ENCODE measurements around the gene H2AZ2.

The H2AZ2 gene

DNA sequence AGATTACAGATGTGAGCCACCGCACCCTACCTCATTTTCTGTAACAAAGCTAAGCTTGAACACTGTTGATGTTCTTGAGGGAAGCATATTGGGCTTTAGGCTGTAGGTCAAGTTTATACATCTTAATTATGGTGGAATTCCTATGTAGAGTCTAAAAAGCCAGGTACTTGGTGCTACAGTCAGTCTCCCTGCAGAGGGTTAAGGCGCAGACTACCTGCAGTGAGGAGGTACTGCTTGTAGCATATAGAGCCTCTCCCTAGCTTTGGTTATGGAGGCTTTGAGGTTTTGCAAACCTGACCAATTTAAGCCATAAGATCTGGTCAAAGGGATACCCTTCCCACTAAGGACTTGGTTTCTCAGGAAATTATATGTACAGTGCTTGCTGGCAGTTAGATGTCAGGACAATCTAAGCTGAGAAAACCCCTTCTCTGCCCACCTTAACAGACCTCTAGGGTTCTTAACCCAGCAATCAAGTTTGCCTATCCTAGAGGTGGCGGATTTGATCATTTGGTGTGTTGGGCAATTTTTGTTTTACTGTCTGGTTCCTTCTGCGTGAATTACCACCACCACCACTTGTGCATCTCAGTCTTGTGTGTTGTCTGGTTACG is 45.4 kb downstream of the H2AZ2 start:
- no peak for TF ChIP-seq CTCF (IDR thresholded peaks at IDR 0.05; ENCODE audit: borderline replicate concordance, control extremely low read depth, extremely low read depth, insufficient read depth, missing control alignments)
- in situ Hi-C loops (cut with MboI; ENCODE audit: low sequenced_read_pairs, unreplicated experiment), result no loop called here
- no peak for DNase-seq (ENCODE audit: low spot score)

DNA sequence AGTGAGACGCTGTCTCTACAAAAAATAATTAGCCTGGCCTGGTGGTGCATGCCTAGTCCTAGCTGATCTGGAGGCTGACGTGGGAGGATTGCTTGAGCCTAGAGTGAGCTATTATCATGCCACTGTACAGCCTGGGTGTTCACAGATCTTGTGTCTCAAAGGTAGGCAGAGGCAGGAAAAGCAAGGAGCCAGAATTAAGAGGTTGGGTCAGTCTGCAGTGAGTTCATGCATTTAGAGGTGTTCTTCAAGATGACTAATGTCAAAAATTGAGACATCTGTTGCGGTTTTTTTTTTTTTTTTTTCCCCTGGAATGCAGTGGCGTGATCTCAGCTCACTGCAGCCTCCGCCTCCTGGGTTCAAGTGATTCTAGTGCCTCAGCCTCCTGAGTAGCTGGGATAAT is 46.0 kb downstream of the H2AZ2 start:
- in situ Hi-C loops (cut with MboI; ENCODE audit: low sequenced_read_pairs, unreplicated experiment), result no loop called here
- no peak for DNase-seq (ENCODE audit: low spot score)
- no peak for TF ChIP-seq CTCF (IDR thresholded peaks at IDR 0.05; ENCODE audit: borderline replicate concordance, control extremely low read depth, extremely low read depth, insufficient read depth, missing control alignments)

- DNase-seq (ENCODE audit: low spot score), result no peak
- in situ Hi-C loops (cut with MboI; ENCODE audit: low sequenced_read_pairs, unreplicated experiment), result no loop called here
- no peak for TF ChIP-seq CTCF (IDR thresholded peaks at IDR 0.05; ENCODE audit: borderline replicate concordance, control extremely low read depth, extremely low read depth, insufficient read depth, missing control alignments)
Observed at GRCh38 chr7:44799939-44800338, 47.9 kb downstream of the H2AZ2 start.

DNA sequence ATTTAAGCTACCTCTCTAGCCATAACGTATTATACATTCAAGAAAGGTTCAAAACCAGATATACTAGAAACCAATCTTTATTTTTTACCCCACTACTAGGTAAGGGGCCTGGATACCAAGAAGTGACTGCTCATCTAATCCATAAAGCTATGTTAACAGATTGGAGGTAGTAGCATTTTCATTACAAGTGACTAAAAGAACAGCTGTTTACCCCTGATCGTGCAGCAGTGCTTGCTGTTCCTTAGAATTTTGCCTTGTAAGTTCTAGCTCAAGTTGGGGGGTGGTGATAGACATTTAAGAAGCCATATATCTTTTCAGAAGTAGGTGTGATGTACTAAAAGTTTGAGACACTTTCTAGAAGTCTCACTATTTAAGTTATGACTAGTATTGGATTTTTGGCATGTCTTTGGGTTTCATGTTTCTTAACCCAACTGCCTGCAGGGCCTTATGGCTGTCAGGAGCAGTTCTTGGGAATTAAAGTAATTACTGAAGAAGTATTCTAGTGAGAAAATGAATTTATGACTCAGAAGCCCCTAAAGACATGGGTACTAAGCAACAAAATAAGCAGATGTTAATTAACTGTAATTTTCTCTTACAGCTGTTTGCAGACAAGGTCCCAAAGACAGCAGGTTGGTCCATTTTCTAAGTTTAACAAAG is 49.1 kb downstream of the H2AZ2 start:
- DNase-seq (ENCODE audit: low spot score), result no peak
- in situ Hi-C loops (cut with MboI; ENCODE audit: low sequenced_read_pairs, unreplicated experiment), result no loop called here
- TF ChIP-seq CTCF (IDR thresholded peaks at IDR 0.05; ENCODE audit: borderline replicate concordance, control extremely low read depth, extremely low read depth, insufficient read depth, missing control alignments), result no peak

GRCh38 chr7:44797329-44798258 is 50.3 kb downstream of the H2AZ2 start:
- in situ Hi-C loops (cut with MboI; ENCODE audit: low sequenced_read_pairs, unreplicated experiment), result no loop called here
- peak; percentile 55 for TF ChIP-seq CTCF (IDR thresholded peaks at IDR 0.05; ENCODE audit: borderline replicate concordance, control extremely low read depth, extremely low read depth, insufficient read depth, missing control alignments)
- peak; percentile 84 for DNase-seq (ENCODE audit: low spot score)

DNA sequence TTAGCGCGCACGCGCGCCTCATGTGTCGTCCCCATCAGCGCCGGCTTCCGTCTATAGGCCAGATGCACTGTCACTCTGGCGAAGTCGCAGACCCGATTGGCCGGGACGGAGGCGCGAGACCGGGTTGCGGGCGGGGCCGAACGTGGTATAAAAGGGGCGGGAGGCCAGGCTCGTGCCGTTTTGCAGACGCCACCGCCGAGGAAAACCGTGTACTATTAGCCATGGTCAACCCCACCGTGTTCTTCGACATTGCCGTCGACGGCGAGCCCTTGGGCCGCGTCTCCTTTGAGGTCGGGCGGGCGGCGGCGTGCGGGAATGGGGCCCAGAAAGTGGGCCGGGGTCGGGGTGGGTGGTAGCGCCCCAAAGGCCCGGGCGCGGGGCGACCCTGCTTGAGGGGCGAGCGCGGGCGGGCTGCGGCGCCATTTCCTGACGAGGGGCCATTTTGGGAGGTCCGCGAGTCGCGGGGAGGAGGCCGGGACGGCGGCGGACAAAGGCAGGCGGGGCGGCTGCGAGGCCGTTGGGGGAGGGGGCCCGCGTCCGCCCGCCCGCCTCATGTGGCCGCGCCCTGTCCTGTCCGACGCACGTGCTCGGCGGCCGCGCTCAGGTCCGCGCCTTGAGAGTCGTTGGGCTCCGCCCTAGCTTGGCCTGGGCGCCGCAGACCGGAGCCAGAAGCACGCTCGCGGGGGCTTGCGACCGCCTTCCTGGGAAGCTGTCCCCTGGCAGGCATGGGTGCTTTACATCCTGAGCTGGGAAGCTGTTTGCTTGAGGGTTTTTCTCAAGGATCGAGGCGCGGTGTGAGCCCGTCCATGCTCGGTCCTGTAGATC is 51.2 kb downstream of the H2AZ2 start, which contains the start of gene PPIA:
TSS of gene PPIA (plus strand) at position 178 of the 825 bp plus-strand sequence. CDS start at position 222, 44 bp downstream.
- no peak for TF ChIP-seq CTCF (IDR thresholded peaks at IDR 0.05; ENCODE audit: borderline replicate concordance, control extremely low read depth, extremely low read depth, insufficient read depth, missing control alignments)
- in situ Hi-C loops (cut with MboI; ENCODE audit: low sequenced_read_pairs, unreplicated experiment), result no loop called here
- DNase-seq (ENCODE audit: low spot score), result peak; percentile 100

Measured in GM13976 (cell line).